K562 (cell line): ENCODE data around the gene SLC7A6OS. TPM values are rescaled to one million over a fixed set of nuclear protein-coding genes. Genes with fewer than 3 reads are reported as not detected.

Experiments
- CTCFL ChIP-seq: IDR thresholded peaks from 2 replicates; pipeline ENCODE4 v1.6.1; 2011; ENCODE audit warnings: borderline replicate concordance, low read depth, mild to moderate bottlenecking, moderate library complexity, low read length; ENCODE audit not compliant: insufficient read depth, poor library complexity, severe bottlenecking
- EWSR1 ChIP-seq: fragments of 450-650 bp; IDR thresholded peaks from 2 replicates; pipeline ENCODE4 v1.6.1; 2018; ENCODE audit warnings: borderline replicate concordance, mild to moderate bottlenecking, low read depth, moderate library complexity; ENCODE audit not compliant: partially characterized antibody
- FIP1L1 ChIP-seq: fragments of 200-400 bp; formaldehyde crosslinking; IDR thresholded peaks from 2 replicates; pipeline ENCODE4 v1.6.1; 2018; ENCODE audit warnings: mild to moderate bottlenecking, low read depth, low read length; ENCODE audit not compliant: poor library complexity, severe bottlenecking
- FOXJ3 ChIP-seq: sonication (generic); formaldehyde crosslinking; IDR thresholded peaks from 2 replicates; pipeline ENCODE4 v1.4.0; 2020; ENCODE audit warnings: mild to moderate bottlenecking, missing genetic modification reagents
- ILF3 ChIP-seq: fragments of 450-650 bp; IDR thresholded peaks from 2 replicates; pipeline ENCODE4 v1.6.1; 2018; ENCODE audit warnings: antibody characterized with exemption, mild to moderate bottlenecking, moderate library complexity, borderline replicate concordance
- KAT8 ChIP-seq: fragments of 450-650 bp; IDR thresholded peaks from 2 replicates; pipeline ENCODE4 v1.6.1; 2016; ENCODE audit warnings: low read depth, mild to moderate bottlenecking
- KHSRP ChIP-seq: fragments of 450-650 bp; IDR thresholded peaks from 2 replicates; pipeline ENCODE4 v1.6.1; 2017
- NELFE ChIP-seq: IDR thresholded peaks from 2 replicates; pipeline ENCODE4 v1.6.1; 2011; ENCODE audit warnings: mild to moderate bottlenecking; ENCODE audit not compliant: insufficient read depth, insufficient read length
- NR3C1 ChIP-seq: sonication (generic); formaldehyde crosslinking; IDR thresholded peaks from 2 replicates; pipeline ENCODE4 v1.8.1; 2022; ENCODE audit warnings: missing genetic modification reagents
- OTX1 ChIP-seq: fragments of 450-650 bp; formaldehyde crosslinking; IDR thresholded peaks from 2 replicates; pipeline ENCODE4 v1.4.0; 2022; ENCODE audit warnings: mild to moderate bottlenecking
- PCBP1 ChIP-seq: fragments of 200-400 bp; formaldehyde crosslinking; IDR thresholded peaks from 2 replicates; pipeline ENCODE4 v1.6.1; 2018; ENCODE audit warnings: mild to moderate bottlenecking, low read depth, low read length; ENCODE audit not compliant: poor library complexity, severe bottlenecking
- PCBP2 ChIP-seq: fragments of 200-400 bp; formaldehyde crosslinking; IDR thresholded peaks from 2 replicates; pipeline ENCODE4 v1.6.1; 2018; ENCODE audit warnings: low read length, low read depth, mild to moderate bottlenecking, moderate library complexity; ENCODE audit not compliant: poor library complexity, severe bottlenecking
- PREB ChIP-seq: sonication (generic); formaldehyde crosslinking; IDR thresholded peaks from 2 replicates; pipeline ENCODE4 v1.8.1; 2023; ENCODE audit warnings: mild to moderate bottlenecking, missing genetic modification reagents
- PTBP1 ChIP-seq: fragments of 200-400 bp; formaldehyde crosslinking; IDR thresholded peaks from 2 replicates; pipeline ENCODE4 v1.6.1; 2017; ENCODE audit warnings: low read depth, low read length
- SMARCA5 ChIP-seq: fragments of 450-650 bp; IDR thresholded peaks from 2 replicates; pipeline ENCODE4 v1.6.1; 2016
- SRSF1 ChIP-seq: fragments of 200-400 bp; formaldehyde crosslinking; IDR thresholded peaks from 2 replicates; pipeline ENCODE4 v1.6.1; 2017; ENCODE audit warnings: mild to moderate bottlenecking, low read depth, low read length, moderate library complexity
- SUPT5H ChIP-seq: fragments of 450-650 bp; IDR thresholded peaks from 2 replicates; pipeline ENCODE4 v1.6.1; 2016
- ZNF174 ChIP-seq: fragments of 250-450 bp; sonication (Bioruptor Pico); IDR thresholded peaks from 2 replicates; pipeline ENCODE4 v1.4.0; 2020; ENCODE audit warnings: mild to moderate bottlenecking
- ZNF263 ChIP-seq: sonication (generic); formaldehyde crosslinking; IDR thresholded peaks from 2 replicates; pipeline ENCODE4 v1.8.0; 2022; ENCODE audit warnings: mild to moderate bottlenecking, missing genetic modification reagents, borderline replicate concordance
- ZNF444 ChIP-seq: fragments of 250-450 bp; sonication (Bioruptor Pico); IDR thresholded peaks from 2 replicates; pipeline ENCODE4 v1.4.0; 2020; ENCODE audit warnings: mild to moderate bottlenecking, moderate library complexity
- ZNF785 ChIP-seq: fragments of 250-450 bp; sonication (Bioruptor Pico); IDR thresholded peaks from 2 replicates; pipeline ENCODE4 v1.4.0; 2020; ENCODE audit warnings: mild to moderate bottlenecking
- polyA plus RNA-seq, 8 experiments: library from polyadenylated mRNA; depleted of rRNA in 4 of 8; stranded (reverse) in 5 of 8; unstranded in 3 of 8; fragments of >200 nt; fragmentation: Nextera tagmentation in 2 of 8; fragmentation: Illumina TruSeq in 1 of 8; extraction: Ambion mirVana in 2 of 8; extraction: Trizol in 1 of 8; gene quantifications; 2 replicates each; pipeline versions ENCODE4 v1.2.1 to v1.2.3, GENCODE V29; 2011 to 2014; ENCODE audit warnings: inconsistent platforms in 1 of 8, missing spikeins in 1 of 8
- total RNA-seq, 7 experiments: library from RNA; depleted of rRNA in 6 of 7; stranded (reverse); fragments of >200 nt in 6 of 7; fragmentation: Illumina TruSeq in 2 of 7; extraction: Trizol in 2 of 7; gene quantifications; 2 replicates each; pipeline versions ENCODE4 v1.2.1 to v1.2.3, GENCODE V29; 2011 to 2021; ENCODE audit warnings: low replicate concordance in 1 of 7
- TF ChIP-seq, protein P1 (sequence below): sonication (generic); formaldehyde crosslinking; IDR thresholded peaks from 2 replicates; pipeline ENCODE4 v1.8.0; 2022; ENCODE audit warnings: mild to moderate bottlenecking, missing genetic modification reagents
- TF ChIP-seq, protein P2 (sequence below): sonication (generic); formaldehyde crosslinking; IDR thresholded peaks from 2 replicates; pipeline ENCODE4 v1.8.1; 2023; ENCODE audit warnings: mild to moderate bottlenecking, missing genetic modification reagents

The SLC7A6OS gene
- total and polyA plus RNA-seq, 9 of the 15 experiments (the other 6 are each of a cell fraction or from before 2014, with no cell fraction given): 2.7 to 23.6 (median 17.2) TPM

- no peak for TF ChIP-seq EWSR1
- no peak for TF ChIP-seq PCBP2
- 0 out of 2 replicates have a peak, but pooled peaks have one; percentile 26 for TF ChIP-seq PTBP1
- no peak for TF ChIP-seq OTX1 (CRISPR knock-in tag)
- TF ChIP-seq PREB (CRISPR knock-in tag): peak; percentile 87; the same call in 1 of the 2 replicates
- TF ChIP-seq SUPT5H: peak; percentile 37
- no peak for TF ChIP-seq NELFE
- TF ChIP-seq SRSF1: no peak; the same call in 1 of the 2 replicates
- TF ChIP-seq KHSRP: no peak
- no peak for TF ChIP-seq FOXJ3
- TF ChIP-seq FIP1L1: peak; percentile 77
- TF ChIP-seq, protein P1, sequence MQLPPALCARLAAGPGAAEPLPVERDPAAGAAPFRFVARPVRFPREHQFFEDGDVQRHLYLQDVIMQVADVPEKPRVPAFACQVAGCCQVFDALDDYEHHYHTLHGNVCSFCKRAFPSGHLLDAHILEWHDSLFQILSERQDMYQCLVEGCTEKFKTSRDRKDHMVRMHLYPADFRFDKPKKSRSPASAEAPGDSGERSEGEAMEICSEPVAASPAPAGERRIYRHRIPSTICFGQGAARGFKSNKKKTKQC: peak; percentile 74; the same call in 1 of the 2 replicates
- TF ChIP-seq CTCFL: peak; percentile 95
- TF ChIP-seq KAT8: no peak
- peak; percentile 76; the same call in 1 of the 2 replicates for TF ChIP-seq ILF3
- peak; percentile 56; the same call in 1 of the 2 replicates for TF ChIP-seq ZNF263 (CRISPR knock-in tag)
- no peak for TF ChIP-seq ZNF444 (CRISPR knock-in tag)
- no peak for TF ChIP-seq SMARCA5
- TF ChIP-seq ZNF174 (CRISPR knock-in tag): no peak
- TF ChIP-seq, protein P2, sequence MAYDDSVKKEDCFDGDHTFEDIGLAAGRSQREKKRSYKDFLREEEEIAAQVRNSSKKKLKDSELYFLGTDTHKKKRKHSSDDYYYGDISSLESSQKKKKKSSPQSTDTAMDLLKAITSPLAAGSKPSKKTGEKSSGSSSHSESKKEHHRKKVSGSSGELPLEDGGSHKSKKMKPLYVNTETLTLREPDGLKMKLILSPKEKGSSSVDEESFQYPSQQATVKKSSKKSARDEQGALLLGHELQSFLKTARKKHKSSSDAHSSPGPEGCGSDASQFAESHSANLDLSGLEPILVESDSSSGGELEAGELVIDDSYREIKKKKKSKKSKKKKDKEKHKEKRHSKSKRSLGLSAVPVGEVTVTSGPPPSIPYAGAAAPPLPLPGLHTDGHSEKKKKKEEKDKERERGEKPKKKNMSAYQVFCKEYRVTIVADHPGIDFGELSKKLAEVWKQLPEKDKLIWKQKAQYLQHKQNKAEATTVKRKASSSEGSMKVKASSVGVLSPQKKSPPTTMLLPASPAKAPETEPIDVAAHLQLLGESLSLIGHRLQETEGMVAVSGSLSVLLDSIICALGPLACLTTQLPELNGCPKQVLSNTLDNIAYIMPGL (CRISPR knock-in tag): peak; percentile 6; the same call in 1 of the 2 replicates
- TF ChIP-seq ZNF785 (CRISPR knock-in tag): no peak
- peak; percentile 27 for TF ChIP-seq PCBP1
- no peak for TF ChIP-seq NR3C1 (CRISPR knock-in tag)
Observed at GRCh38 chr16:68264128-68265077, 46.3 kb downstream of the SLC7A6OS start, which contains the start of gene SLC7A6 (continued).
